Neural cell (in vitro differentiated cells): ENCODE data around the gene UNC13B. TPM values are rescaled to one million over a fixed set of nuclear protein-coding genes. Genes with fewer than 3 reads are reported as not detected.

Source experiments
- H2AFZ ChIP-seq: fragments of 200-600, 300-800 bp; sonication (generic), shearing (Covaris generic); 2 replicates; pipeline ENCODE4 v1.6.0; 2014; ENCODE audit warnings: low read depth, mild to moderate bottlenecking, antibody characterized with exemption, low read length, moderate library complexity
- H3F3A ChIP-seq: fragments of 200-600 bp; shearing (Covaris generic); 2 replicates; pipeline ENCODE4 v1.6.1; 2016; ENCODE audit warnings: mild to moderate bottlenecking, moderate library complexity, mixed read lengths, antibody characterized with exemption, low read length; ENCODE audit not compliant: insufficient read depth, poor library complexity, severe bottlenecking
- H3K27ac ChIP-seq: fragments of 200-600, 300-800 bp; sonication (generic), shearing (Covaris generic); 2 replicates; pipeline ENCODE4 v1.5.1; 2014; ENCODE audit warnings: mild to moderate bottlenecking, low read length, moderate library complexity
- H3K27me3 ChIP-seq: fragments of 300-800, 200-600 bp; sonication (generic), shearing (Covaris generic); 2 replicates; pipeline ENCODE4 v1.6.0; 2014; ENCODE audit warnings: mild to moderate bottlenecking, low read depth, low read length, moderate library complexity; ENCODE audit not compliant: insufficient read depth
- H3K36me3 ChIP-seq: fragments of 300-800, 200-600 bp; sonication (generic), shearing (Covaris generic); 2 replicates; pipeline ENCODE4 v1.5.1; 2014; ENCODE audit warnings: mild to moderate bottlenecking, antibody characterized with exemption, low read length, moderate library complexity; ENCODE audit not compliant: insufficient read depth
- H3K4me2 ChIP-seq: fragments of 300-800, 200-600 bp; sonication (generic), shearing (Covaris generic); 2 replicates; pipeline ENCODE4 v1.6.0; 2014; ENCODE audit warnings: mild to moderate bottlenecking, low read length
- H3K4me3 ChIP-seq: fragments of 300-800, 200-600 bp; sonication (generic), shearing (Covaris generic); 2 replicates; pipeline ENCODE4 v1.5.1; 2014; ENCODE audit warnings: mild to moderate bottlenecking, low read length, moderate library complexity
- H3K79me2 ChIP-seq: fragments of 200-600 bp; shearing (Covaris generic); replicated peaks from 2 replicates; pipeline ENCODE4 v1.6.0; 2014; ENCODE audit warnings: mild to moderate bottlenecking, low read length, moderate library complexity; ENCODE audit not compliant: insufficient read depth
- H3K9ac ChIP-seq: fragments of 300-800, 200-600 bp; sonication (generic), shearing (Covaris generic); 2 replicates; pipeline ENCODE4 v1.6.1; 2016; ENCODE audit warnings: mild to moderate bottlenecking, low read length, mixed read lengths
- H3K9me2 ChIP-seq: fragments of 200-600 bp; shearing (Covaris generic); 2 replicates; pipeline ENCODE4 v1.6.1; 2016; ENCODE audit warnings: mild to moderate bottlenecking, low read length, mixed read lengths; ENCODE audit not compliant: insufficient read depth
- H3K9me3 ChIP-seq: fragments of 200-600, 300-800 bp; sonication (generic), shearing (Covaris generic); 2 replicates; pipeline ENCODE4 v1.6.1; 2016; ENCODE audit warnings: mild to moderate bottlenecking, mixed run types, low read length, moderate library complexity, mixed read lengths
- H4K20me1 ChIP-seq: fragments of 200-600 bp; shearing (Covaris generic); 2 replicates; pipeline ENCODE4 v1.6.1; 2016; ENCODE audit warnings: mild to moderate bottlenecking, mixed run types; ENCODE audit not compliant: insufficient read depth
- EP300 ChIP-seq: fragments of 450-650 bp; conservative IDR thresholded peaks from 2 replicates; pipeline ENCODE4 v1.6.1; 2014; ENCODE audit warnings: antibody characterized with exemption, mild to moderate bottlenecking, moderate library complexity; ENCODE audit not compliant: poor library complexity, severe bottlenecking
- EZH2 ChIP-seq: fragments of 200-600, 300-800 bp; shearing (Covaris generic), sonication (generic); IDR thresholded peaks from 2 replicates; pipeline ENCODE4 v1.6.1; 2014; ENCODE audit warnings: antibody characterized with exemption, low read length, borderline replicate concordance, mild to moderate bottlenecking; ENCODE audit not compliant: insufficient read depth, poor library complexity, severe bottlenecking
- MXI1 ChIP-seq: fragments of 450-650 bp; conservative IDR thresholded peaks from 2 replicates; pipeline ENCODE4 v1.6.1; 2014; ENCODE audit warnings: antibody characterized with exemption, mild to moderate bottlenecking; ENCODE audit not compliant: poor library complexity, severe bottlenecking
- POLR2AphosphoS5 ChIP-seq: IDR thresholded peaks from 2 replicates; pipeline ENCODE4 v1.6.1; 2012
- RAD21 ChIP-seq: fragments of 450-650 bp; conservative IDR thresholded peaks from 2 replicates; pipeline ENCODE4 v1.6.1; 2014; ENCODE audit warnings: antibody characterized with exemption, mild to moderate bottlenecking, moderate library complexity
- SMC3 ChIP-seq: fragments of 450-650 bp; conservative IDR thresholded peaks from 2 replicates; pipeline ENCODE4 v1.6.1; 2014; ENCODE audit warnings: antibody characterized with exemption, mild to moderate bottlenecking, moderate library complexity; ENCODE audit not compliant: poor library complexity
- TAF1 ChIP-seq: IDR thresholded peaks from 2 replicates; pipeline ENCODE4 v1.6.1; 2012; ENCODE audit warnings: low read depth
- polyA plus RNA-seq: library from polyadenylated mRNA; depleted of rRNA; stranded (reverse); fragments of >200 nt; gene quantifications from 2 replicates; pipeline ENCODE4 v1.2.3, GENCODE V29; 2014
- TF ChIP-seq, protein P1 (sequence below): fragments of 450-650 bp; IDR thresholded peaks from 2 replicates; pipeline ENCODE4 v1.5.1; 2014; ENCODE audit warnings: antibody characterized with exemption, mild to moderate bottlenecking, moderate library complexity; ENCODE audit not compliant: poor library complexity, severe bottlenecking
- TF ChIP-seq, protein P2 (sequence below): IDR thresholded peaks from 2 replicates; pipeline ENCODE4 v1.6.1; 2012; ENCODE audit warnings: borderline replicate concordance

The UNC13B gene
- polyA plus RNA-seq, 1 donor from 2014 or later = 37.2 TPM

DNA sequence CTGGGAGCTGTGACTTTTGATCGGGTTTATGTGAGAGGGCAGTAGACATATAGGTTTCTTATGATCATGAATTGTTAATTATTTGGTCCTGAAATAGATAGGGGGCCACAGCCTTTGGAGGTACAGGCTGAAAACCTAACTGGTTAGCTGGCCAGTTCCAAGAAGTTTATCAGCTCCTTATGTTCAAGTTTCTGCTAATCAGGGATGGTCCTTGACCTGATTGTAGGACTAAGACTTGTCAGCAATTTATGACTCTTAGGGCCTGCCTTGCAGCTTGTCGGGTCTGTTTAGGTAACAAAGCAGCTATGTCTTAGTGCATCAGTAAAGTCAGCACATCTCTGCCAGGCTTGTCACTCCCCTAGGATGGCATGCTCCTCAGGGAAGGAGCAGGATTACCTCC, 176.3 kb downstream of the UNC13B start:
- TF ChIP-seq POLR2AphosphoS5 = no peak
- TF ChIP-seq, protein P1, sequence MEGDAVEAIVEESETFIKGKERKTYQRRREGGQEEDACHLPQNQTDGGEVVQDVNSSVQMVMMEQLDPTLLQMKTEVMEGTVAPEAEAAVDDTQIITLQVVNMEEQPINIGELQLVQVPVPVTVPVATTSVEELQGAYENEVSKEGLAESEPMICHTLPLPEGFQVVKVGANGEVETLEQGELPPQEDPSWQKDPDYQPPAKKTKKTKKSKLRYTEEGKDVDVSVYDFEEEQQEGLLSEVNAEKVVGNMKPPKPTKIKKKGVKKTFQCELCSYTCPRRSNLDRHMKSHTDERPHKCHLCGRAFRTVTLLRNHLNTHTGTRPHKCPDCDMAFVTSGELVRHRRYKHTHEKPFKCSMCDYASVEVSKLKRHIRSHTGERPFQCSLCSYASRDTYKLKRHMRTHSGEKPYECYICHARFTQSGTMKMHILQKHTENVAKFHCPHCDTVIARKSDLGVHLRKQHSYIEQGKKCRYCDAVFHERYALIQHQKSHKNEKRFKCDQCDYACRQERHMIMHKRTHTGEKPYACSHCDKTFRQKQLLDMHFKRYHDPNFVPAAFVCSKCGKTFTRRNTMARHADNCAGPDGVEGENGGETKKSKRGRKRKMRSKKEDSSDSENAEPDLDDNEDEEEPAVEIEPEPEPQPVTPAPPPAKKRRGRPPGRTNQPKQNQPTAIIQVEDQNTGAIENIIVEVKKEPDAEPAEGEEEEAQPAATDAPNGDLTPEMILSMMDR = no peak
- TF ChIP-seq MXI1 = no peak
- no peak for TF ChIP-seq EZH2
- TF ChIP-seq EP300 = no peak
- no peak for TF ChIP-seq RAD21
- TF ChIP-seq TAF1 = no peak
- H3F3A ChIP-seq = no peaks in the 10 kb centered on the region
- no peak overlapping the region for H3K4me3 ChIP-seq
- H4K20me1 ChIP-seq = no peaks in the 10 kb centered on the region
- H3K27me3 ChIP-seq = no peaks in the 10 kb centered on the region
- no peak overlapping the region for H3K27ac ChIP-seq
- H3K36me3 ChIP-seq = no peaks in the 10 kb centered on the region
- no peak overlapping the region for H3K9ac ChIP-seq
- H3K9me3 ChIP-seq = no peaks in the 10 kb centered on the region
- H3K79me2 ChIP-seq = no peaks in the 10 kb centered on the region
- H3K4me2 ChIP-seq = no peak overlapping the region
- H3K9me2 ChIP-seq = no peaks in the 10 kb centered on the region
- H2AFZ ChIP-seq = no peak overlapping the region

DNA sequence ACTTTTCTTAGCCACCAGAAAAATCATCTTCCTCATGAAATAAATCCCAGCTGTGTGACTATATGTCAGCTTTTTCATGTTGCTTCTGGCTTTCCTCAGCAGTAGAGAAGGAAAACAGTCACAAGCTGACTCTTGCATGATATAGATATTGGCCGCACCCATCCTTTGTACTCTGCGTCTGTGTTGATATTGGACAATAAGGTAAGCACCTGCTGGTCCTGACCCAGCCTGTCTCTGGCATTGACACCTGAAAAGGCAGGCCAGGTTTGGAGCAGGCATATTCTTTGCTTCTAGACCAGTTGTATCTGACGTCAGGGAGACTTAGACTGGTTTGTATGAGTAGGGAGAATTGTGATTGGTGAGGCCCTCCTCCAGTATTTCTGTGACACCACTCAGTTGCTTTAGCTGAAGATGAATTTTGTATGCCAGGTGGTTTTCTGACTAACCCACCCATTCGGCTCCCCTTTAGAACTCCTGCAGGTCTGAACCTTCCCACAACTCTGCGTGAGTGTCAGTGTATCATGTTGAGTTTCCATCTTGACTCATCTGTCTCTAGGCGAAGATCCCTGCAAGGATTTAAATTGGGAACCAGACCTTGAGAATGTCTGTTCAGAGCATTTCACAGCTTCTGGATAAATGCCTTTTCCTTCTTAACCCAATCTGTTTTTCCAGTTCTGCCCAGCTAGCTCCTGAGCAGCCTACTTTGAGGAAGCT, 176.9 kb downstream of the UNC13B start:
- Histone ChIP-seq H3K36me3 (no peaks in the 10 kb centered on the region), H3F3A (no peaks in the 10 kb centered on the region), H2AFZ (no peak overlapping the region), H3K4me2 (no peak overlapping the region), H3K9ac (no peak overlapping the region), H3K9me2 (no peaks in the 10 kb centered on the region), H4K20me1 (no peaks in the 10 kb centered on the region), H3K4me3 (no peak overlapping the region), H3K27me3 (no peaks in the 10 kb centered on the region), H3K79me2 (no peaks in the 10 kb centered on the region), H3K9me3 (no peaks in the 10 kb centered on the region), H3K27ac (no peak overlapping the region)
- TF ChIP-seq MXI1 (no peak), SMC3 (no peak), RAD21 (no peak), POLR2AphosphoS5 (no peak)
- TF ChIP-seq, protein P2, sequence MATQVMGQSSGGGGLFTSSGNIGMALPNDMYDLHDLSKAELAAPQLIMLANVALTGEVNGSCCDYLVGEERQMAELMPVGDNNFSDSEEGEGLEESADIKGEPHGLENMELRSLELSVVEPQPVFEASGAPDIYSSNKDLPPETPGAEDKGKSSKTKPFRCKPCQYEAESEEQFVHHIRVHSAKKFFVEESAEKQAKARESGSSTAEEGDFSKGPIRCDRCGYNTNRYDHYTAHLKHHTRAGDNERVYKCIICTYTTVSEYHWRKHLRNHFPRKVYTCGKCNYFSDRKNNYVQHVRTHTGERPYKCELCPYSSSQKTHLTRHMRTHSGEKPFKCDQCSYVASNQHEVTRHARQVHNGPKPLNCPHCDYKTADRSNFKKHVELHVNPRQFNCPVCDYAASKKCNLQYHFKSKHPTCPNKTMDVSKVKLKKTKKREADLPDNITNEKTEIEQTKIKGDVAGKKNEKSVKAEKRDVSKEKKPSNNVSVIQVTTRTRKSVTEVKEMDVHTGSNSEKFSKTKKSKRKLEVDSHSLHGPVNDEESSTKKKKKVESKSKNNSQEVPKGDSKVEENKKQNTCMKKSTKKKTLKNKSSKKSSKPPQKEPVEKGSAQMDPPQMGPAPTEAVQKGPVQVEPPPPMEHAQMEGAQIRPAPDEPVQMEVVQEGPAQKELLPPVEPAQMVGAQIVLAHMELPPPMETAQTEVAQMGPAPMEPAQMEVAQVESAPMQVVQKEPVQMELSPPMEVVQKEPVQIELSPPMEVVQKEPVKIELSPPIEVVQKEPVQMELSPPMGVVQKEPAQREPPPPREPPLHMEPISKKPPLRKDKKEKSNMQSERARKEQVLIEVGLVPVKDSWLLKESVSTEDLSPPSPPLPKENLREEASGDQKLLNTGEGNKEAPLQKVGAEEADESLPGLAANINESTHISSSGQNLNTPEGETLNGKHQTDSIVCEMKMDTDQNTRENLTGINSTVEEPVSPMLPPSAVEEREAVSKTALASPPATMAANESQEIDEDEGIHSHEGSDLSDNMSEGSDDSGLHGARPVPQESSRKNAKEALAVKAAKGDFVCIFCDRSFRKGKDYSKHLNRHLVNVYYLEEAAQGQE = no peak
- TF ChIP-seq, protein P1 = no peak
